ENCODE data around the gene ABHD6. TPM values are rescaled to one million over a fixed set of nuclear protein-coding genes. Genes with fewer than 3 reads are reported as not detected.
"Not testable (repeated sequence)": the region's sequence is repeated elsewhere in the genome, so short reads cannot be mapped to it uniquely, and the experiment has no call there.

Gene ABHD6
- total RNA-seq, 1 donor from 2014 or later, result 3.0 TPM

- no peak overlapping the region for H3K27ac Mint-ChIP-seq (ENCODE audit: unreplicated experiment)
- no peaks in the 10 kb centered on the region for H3K27me3 Mint-ChIP-seq (ENCODE audit: unreplicated experiment)
- no peaks in the 10 kb centered on the region for H3K9me3 Mint-ChIP-seq (ENCODE audit: unreplicated experiment)
- no peaks in the 10 kb centered on the region for H3K36me3 Mint-ChIP-seq (ENCODE audit: low read depth, unreplicated experiment)
- TF ChIP-seq CTCF (IDR thresholded peaks at IDR 0.05; ENCODE audit: unreplicated experiment), result no peak
- no peaks in the 10 kb centered on the region for H3K4me1 Mint-ChIP-seq (ENCODE audit: unreplicated experiment)
- no peak for DNase-seq (ENCODE audit: low spot score)
- H3K4me3 Mint-ChIP-seq (ENCODE audit: unreplicated experiment), result no peak overlapping the region
Measured at GRCh38 chr3:58266577-58266976, 29.0 kb downstream of the ABHD6 start.

GRCh38 chr3:58267543-58267942, 30.0 kb downstream of the ABHD6 start:
- not testable (repeated sequence) for H3K27ac Mint-ChIP-seq (ENCODE audit: unreplicated experiment); H3K4me3 Mint-ChIP-seq (ENCODE audit: unreplicated experiment); H3K4me1 Mint-ChIP-seq (ENCODE audit: unreplicated experiment); H3K36me3 Mint-ChIP-seq (ENCODE audit: low read depth, unreplicated experiment); H3K9me3 Mint-ChIP-seq (ENCODE audit: unreplicated experiment); DNase-seq (ENCODE audit: low spot score); H3K27me3 Mint-ChIP-seq (ENCODE audit: unreplicated experiment)

- H3K4me3 Mint-ChIP-seq (ENCODE audit: unreplicated experiment), result no peak overlapping the region
- no peak overlapping the region for H3K27ac Mint-ChIP-seq (ENCODE audit: unreplicated experiment)
- H3K4me1 Mint-ChIP-seq (ENCODE audit: unreplicated experiment), result no peaks in the 10 kb centered on the region
- TF ChIP-seq CTCF (IDR thresholded peaks at IDR 0.05; ENCODE audit: unreplicated experiment), result no peak
- no peaks in the 10 kb centered on the region for H3K36me3 Mint-ChIP-seq (ENCODE audit: low read depth, unreplicated experiment)
- no peaks in the 10 kb centered on the region for H3K9me3 Mint-ChIP-seq (ENCODE audit: unreplicated experiment)
- no peak for DNase-seq (ENCODE audit: low spot score)
- no peaks in the 10 kb centered on the region for H3K27me3 Mint-ChIP-seq (ENCODE audit: unreplicated experiment)
Measured at GRCh38 chr3:58269356-58269755, 31.8 kb downstream of the ABHD6 start.

- no peak for DNase-seq (ENCODE audit: low spot score)
- Mint-ChIP-seq H3K4me3 (ENCODE audit: unreplicated experiment) (no peak overlapping the region), H3K9me3 (ENCODE audit: unreplicated experiment) (no peaks in the 10 kb centered on the region), H3K27ac (ENCODE audit: unreplicated experiment) (no peak overlapping the region), H3K27me3 (ENCODE audit: unreplicated experiment) (no peaks in the 10 kb centered on the region), H3K36me3 (ENCODE audit: low read depth, unreplicated experiment) (no peaks in the 10 kb centered on the region), H3K4me1 (ENCODE audit: unreplicated experiment) (no peaks in the 10 kb centered on the region)
- TF ChIP-seq CTCF (IDR thresholded peaks at IDR 0.05; ENCODE audit: unreplicated experiment), result no peak
Measured at GRCh38 chr3:58270485-58270884, 32.9 kb downstream of the ABHD6 start.

GRCh38 chr3:58271901-58272501, 34.4 kb downstream of the ABHD6 start:
- no peaks in the 10 kb centered on the region for H3K4me1 Mint-ChIP-seq (ENCODE audit: unreplicated experiment)
- no peak for TF ChIP-seq CTCF (IDR thresholded peaks at IDR 0.05; ENCODE audit: unreplicated experiment)
- no peaks in the 10 kb centered on the region for H3K36me3 Mint-ChIP-seq (ENCODE audit: low read depth, unreplicated experiment)
- H3K4me3 Mint-ChIP-seq (ENCODE audit: unreplicated experiment), result no peak overlapping the region
- H3K27me3 Mint-ChIP-seq (ENCODE audit: unreplicated experiment), result no peaks in the 10 kb centered on the region
- DNase-seq (ENCODE audit: low spot score), result no peak
- H3K27ac Mint-ChIP-seq (ENCODE audit: unreplicated experiment), result no peak overlapping the region
- H3K9me3 Mint-ChIP-seq (ENCODE audit: unreplicated experiment), result no peaks in the 10 kb centered on the region
